Measurements from ENCODE around the gene PM20D1.
A peak's percentile ranks its signal among the peaks of the same experiment; 100 is the strongest.

The PM20D1 gene

GRCh38 chr1:205811660-205812059 lies 38.3 kb downstream of the PM20D1 start:
- H3K4me3 ChIP-seq (ENCODE audit: low read length), result peak overlapping the region; percentile 76
- DNase-seq (ENCODE audit: low read depth), result no peak
- TF ChIP-seq CTCF (IDR thresholded peaks at IDR 0.05; ENCODE audit: insufficient read depth, low read depth, low read length, missing control alignments), result no peak

- no peak overlapping the region for H3K4me3 ChIP-seq (ENCODE audit: low read length)
- DNase-seq (ENCODE audit: low read depth), result no peak
- TF ChIP-seq CTCF (IDR thresholded peaks at IDR 0.05; ENCODE audit: insufficient read depth, low read depth, low read length, missing control alignments), result peak; percentile 22
These were observed 39.3 kb downstream of the PM20D1 start for GRCh38 chr1:205810448-205811157.

GRCh38 chr1:205809942-205810345 lies 40.0 kb downstream of the PM20D1 start:
- no peak for DNase-seq (ENCODE audit: low read depth)
- no peak overlapping the region for H3K4me3 ChIP-seq (ENCODE audit: low read length)
- TF ChIP-seq CTCF (IDR thresholded peaks at IDR 0.05; ENCODE audit: insufficient read depth, low read depth, low read length, missing control alignments), result no peak

GRCh38 chr1:205809469-205809868 lies 40.5 kb downstream of the PM20D1 start:
- DNase-seq (ENCODE audit: low read depth), result no peak
- no peak overlapping the region for H3K4me3 ChIP-seq (ENCODE audit: low read length)
- TF ChIP-seq CTCF (IDR thresholded peaks at IDR 0.05; ENCODE audit: insufficient read depth, low read depth, low read length, missing control alignments), result no peak

GRCh38 chr1:205805082-205805711 lies 44.7 kb downstream of the PM20D1 start:
- no peak for TF ChIP-seq CTCF (IDR thresholded peaks at IDR 0.05; ENCODE audit: insufficient read depth, low read depth, low read length, missing control alignments)
- no peak overlapping the region for H3K4me3 ChIP-seq (ENCODE audit: low read length)
- peak; percentile 55 for DNase-seq (ENCODE audit: low read depth)

- no peak for TF ChIP-seq CTCF (IDR thresholded peaks at IDR 0.05; ENCODE audit: insufficient read depth, low read depth, low read length, missing control alignments)
These were observed 45.3 kb downstream of the PM20D1 start for GRCh38 chr1:205804605-205805004.

GRCh38 chr1:205803986-205804385 lies 45.9 kb downstream of the PM20D1 start:
- H3K4me3 ChIP-seq (ENCODE audit: low read length), result no peak overlapping the region
- TF ChIP-seq CTCF (IDR thresholded peaks at IDR 0.05; ENCODE audit: insufficient read depth, low read depth, low read length, missing control alignments), result no peak
- no peak for DNase-seq (ENCODE audit: low read depth)

More at GRCh38 chr1:205804605-205805004, 45.3 kb downstream of the PM20D1 start:
- H3K4me3 ChIP-seq (ENCODE audit: low read length), result no peak overlapping the region
- DNase-seq (ENCODE audit: low read depth), result no peak
